GM23248 (cell line): ENCODE data around the gene MED25. TPM values are rescaled to one million over a fixed set of nuclear protein-coding genes. Genes with fewer than 3 reads are reported as not detected.
A peak's percentile ranks its signal among the peaks of the same experiment; 100 is the strongest.

ENCODE experiments used
- DNase-seq: peaks from one replicate; pipeline ENCODE4 v3.0.0-alpha.2; 2015
- H2AFZ ChIP-seq: fragments of 200-600 bp; sonication (generic); 2 replicates; pipeline ENCODE4 v1.6.1; 2016; ENCODE audit warnings: antibody characterized with exemption
- H3F3A ChIP-seq: fragments of 200-600 bp; sonication (generic); 2 replicates; pipeline ENCODE4 v1.6.1; 2016; ENCODE audit warnings: mild to moderate bottlenecking, antibody characterized with exemption, mixed run types; ENCODE audit not compliant: insufficient read depth
- H3K27ac ChIP-seq: fragments of 200-600 bp; sonication (generic); 2 replicates; pipeline ENCODE4 v1.5.1; 2016; ENCODE audit warnings: mild to moderate bottlenecking
- H3K27me3 ChIP-seq: fragments of 200-600 bp; sonication (generic); replicated peaks from 2 replicates; pipeline ENCODE4 v1.6.1; 2016; ENCODE audit warnings: mild to moderate bottlenecking; ENCODE audit not compliant: insufficient read depth
- H3K36me3 ChIP-seq: fragments of 200-600 bp; sonication (generic); 2 replicates; pipeline ENCODE4 v1.6.1; 2016; ENCODE audit warnings: low read depth, mild to moderate bottlenecking
- H3K4me1 ChIP-seq: fragments of 200-600 bp; sonication (generic); 2 replicates; pipeline ENCODE4 v1.6.1; 2016; ENCODE audit warnings: mild to moderate bottlenecking; ENCODE audit not compliant: insufficient read depth
- H3K4me2 ChIP-seq: fragments of 200-600 bp; sonication (generic); one replicate; pipeline ENCODE4 v1.6.1; 2016; ENCODE audit warnings: mild to moderate bottlenecking; ENCODE audit not compliant: unreplicated experiment
- H3K4me3 ChIP-seq: fragments of 200-600 bp; sonication (generic); 2 replicates; pipeline ENCODE4 v1.5.1; 2016; ENCODE audit warnings: mild to moderate bottlenecking
- H3K79me2 ChIP-seq: fragments of 200-600 bp; sonication (generic); 2 replicates; pipeline ENCODE4 v1.6.1; 2016; ENCODE audit warnings: mild to moderate bottlenecking; ENCODE audit not compliant: insufficient read depth
- H3K9ac ChIP-seq: fragments of 200-600 bp; sonication (generic); 2 replicates; pipeline ENCODE4 v1.6.1; 2016; ENCODE audit warnings: mild to moderate bottlenecking
- H3K9me2 ChIP-seq: fragments of 200-600 bp; sonication (generic); 2 replicates; pipeline ENCODE4 v1.6.1; 2016; ENCODE audit warnings: mixed run types, mild to moderate bottlenecking, moderate library complexity; ENCODE audit not compliant: insufficient read depth
- H3K9me3 ChIP-seq: fragments of 200-600 bp; sonication (generic); one replicate; pipeline ENCODE4 v1.6.1; 2017; ENCODE audit warnings: low read depth
- H4K20me1 ChIP-seq: fragments of 200-600 bp; sonication (generic); 2 replicates; pipeline ENCODE4 v1.6.0; 2016; ENCODE audit not compliant: insufficient read depth
- EZH2 ChIP-seq: fragments of 200-600 bp; sonication (generic); IDR thresholded peaks from 2 replicates; pipeline ENCODE4 v1.6.1; 2018; ENCODE audit warnings: antibody characterized with exemption, mild to moderate bottlenecking; ENCODE audit not compliant: insufficient read depth, poor library complexity, severe bottlenecking
- EZH2phosphoT487 ChIP-seq: fragments of 200-600 bp; sonication (generic); IDR thresholded peaks from 2 replicates; pipeline ENCODE4 v1.6.1; 2018; ENCODE audit warnings: antibody characterized with exemption, moderate library complexity, mild to moderate bottlenecking, low read depth; ENCODE audit not compliant: insufficient read depth
- WGBS, 2 experiments: methylation state at CpG; one replicate each; pipeline ENCODE4 v1.1.6; 2015 to 2017; ENCODE audit warnings: low lambda C conversion rate in 2 of 2, low coverage in 1 of 2; ENCODE audit errors: missing lambda C conversion rate in 2 of 2; 5-methylcytosine and 5-hydroxymethylcytosine counted together
- in situ Hi-C: fragments of 300-500 bp; cut with MboI; formaldehyde crosslinking; loops from 2 replicates; pipeline ENCODE4 v1.15.0; 2020
- polyA plus RNA-seq: library from polyadenylated mRNA; unstranded; fragments of >200 nt; fragmentation: Nextera tagmentation; extraction: Ambion mirVana; gene quantifications from 2 replicates; pipeline ENCODE4 v1.2.1, GENCODE V29; 2016
- total RNA-seq: library from RNA; depleted of rRNA; stranded (reverse); fragments of >200 nt; shearing (Covaris generic); gene quantifications from 2 replicates; pipeline ENCODE4 v1.2.3, GENCODE V29; 2014

MED25 gene
- total and polyA plus RNA-seq, 2 experiments from 2014 or later, result 21.8 to 21.9 TPM

DNA sequence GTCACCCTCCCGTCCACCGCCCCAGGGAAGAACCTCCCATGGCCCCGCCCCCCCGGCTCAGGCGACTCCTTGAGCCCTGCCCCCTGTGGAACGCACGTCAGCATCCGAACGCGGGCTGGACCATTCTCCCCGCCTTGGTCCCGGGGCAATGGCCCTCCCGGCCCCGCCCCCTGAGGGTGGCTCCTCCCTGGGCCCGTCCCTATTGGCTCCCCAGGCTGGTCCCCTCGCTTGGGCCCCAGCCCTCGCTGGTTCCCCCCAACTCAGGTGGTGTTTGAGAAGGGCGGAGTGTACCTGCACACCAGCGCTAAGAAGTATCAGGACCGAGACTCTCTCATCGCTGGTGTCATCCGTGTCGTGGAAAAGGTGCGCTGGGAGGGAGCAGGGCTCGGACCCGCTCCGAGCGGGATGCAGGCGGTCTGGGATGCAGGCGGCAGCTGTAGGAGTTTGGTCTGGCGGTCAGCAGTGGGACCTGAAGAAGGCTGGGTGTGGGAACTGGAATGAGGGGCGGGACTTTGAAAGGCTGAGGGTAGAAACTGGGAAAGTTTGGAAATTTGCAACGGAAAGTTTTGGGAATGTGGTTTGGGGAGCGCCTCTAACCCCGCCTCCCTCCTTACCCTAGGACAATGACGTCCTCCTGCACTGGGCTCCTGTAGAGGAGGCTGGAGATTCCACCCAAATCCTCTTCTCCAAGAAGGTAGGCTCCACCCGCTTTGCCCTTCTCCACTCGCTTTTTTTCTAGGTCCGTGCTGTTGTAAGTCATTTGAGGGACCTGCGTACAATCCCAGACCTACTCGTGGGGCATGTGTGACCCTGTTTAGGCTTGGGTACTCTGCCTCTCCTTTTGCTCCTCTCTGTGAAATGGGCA, 60.0 kb downstream of the MED25 start:
- Histone ChIP-seq H3K79me2 (peaks cover 43% of the 10 kb centered on the region), H3F3A (no peaks in the 10 kb centered on the region), H3K36me3 (peaks cover 8% of the 10 kb centered on the region; the same call in 1 of the 2 replicates), H2AFZ (peak overlapping the region; percentile 79), H3K9me3 (no peaks in the 10 kb centered on the region), H3K4me1 (peaks cover 10% of the 10 kb centered on the region), H4K20me1 (no peaks in the 10 kb centered on the region), H3K4me3 (peak overlapping the region; percentile 96), H3K4me2 (peak overlapping the region; percentile 76), H3K9ac (peak overlapping the region; percentile 98), H3K27me3 (no peaks in the 10 kb centered on the region), H3K27ac (peak overlapping the region; percentile 95), H3K9me2 (no peaks in the 10 kb centered on the region)
- in situ Hi-C loops, result no loop called here
- DNase-seq, result peak; percentile 100
- whole genome bisulfite sequencing, 2 experiments, result 2 to 5% methylated on average over 28 to 36 of the region's 41 CpGs
- TF ChIP-seq EZH2, result no peak
- no peak for TF ChIP-seq EZH2phosphoT487

DNA sequence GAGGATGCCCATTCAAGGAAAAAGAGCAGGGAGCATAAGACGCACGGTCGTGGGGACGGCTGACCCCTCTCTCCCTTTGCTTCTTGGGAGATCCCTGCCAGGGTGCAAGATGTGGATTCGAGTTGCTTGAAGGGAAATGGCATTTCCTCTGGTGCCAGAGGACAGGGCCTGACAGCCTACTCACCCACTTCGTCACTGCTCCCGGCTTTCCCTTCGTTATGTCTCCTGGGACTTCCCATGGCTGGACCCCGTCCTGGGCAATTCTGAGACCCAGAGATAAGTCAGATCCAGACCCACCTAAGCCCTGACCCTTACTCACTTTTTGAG, 60.6 kb downstream of the MED25 start:
- H4K20me1 ChIP-seq, result no peaks in the 10 kb centered on the region
- H2AFZ ChIP-seq, result 0 out of 2 replicates have a peak overlapping the region, but pooled peaks have one; percentile 79
- no peak for DNase-seq
- in situ Hi-C loops, result no loop called here
- H3K4me1 ChIP-seq, result peaks cover 10% of the 10 kb centered on the region
- peaks cover 14% of the 10 kb centered on the region; the same call in 1 of the 2 replicates for H3K36me3 ChIP-seq
- H3K9me2 ChIP-seq, result no peaks in the 10 kb centered on the region
- peaks cover 38% of the 10 kb centered on the region for H3K79me2 ChIP-seq
- H3K4me3 ChIP-seq, result peak overlapping the region; percentile 96
- H3K4me2 ChIP-seq, result peak overlapping the region; percentile 76
- H3K27ac ChIP-seq, result peak overlapping the region; percentile 95
- WGBS, 2 experiments, result 57 to 61% methylated on average over 9 of the region's 9 CpGs
- H3K9me3 ChIP-seq, result no peaks in the 10 kb centered on the region
- H3F3A ChIP-seq, result no peaks in the 10 kb centered on the region
- peak overlapping the region; percentile 98 for H3K9ac ChIP-seq
- TF ChIP-seq EZH2, result no peak
- no peaks in the 10 kb centered on the region for H3K27me3 ChIP-seq

DNA sequence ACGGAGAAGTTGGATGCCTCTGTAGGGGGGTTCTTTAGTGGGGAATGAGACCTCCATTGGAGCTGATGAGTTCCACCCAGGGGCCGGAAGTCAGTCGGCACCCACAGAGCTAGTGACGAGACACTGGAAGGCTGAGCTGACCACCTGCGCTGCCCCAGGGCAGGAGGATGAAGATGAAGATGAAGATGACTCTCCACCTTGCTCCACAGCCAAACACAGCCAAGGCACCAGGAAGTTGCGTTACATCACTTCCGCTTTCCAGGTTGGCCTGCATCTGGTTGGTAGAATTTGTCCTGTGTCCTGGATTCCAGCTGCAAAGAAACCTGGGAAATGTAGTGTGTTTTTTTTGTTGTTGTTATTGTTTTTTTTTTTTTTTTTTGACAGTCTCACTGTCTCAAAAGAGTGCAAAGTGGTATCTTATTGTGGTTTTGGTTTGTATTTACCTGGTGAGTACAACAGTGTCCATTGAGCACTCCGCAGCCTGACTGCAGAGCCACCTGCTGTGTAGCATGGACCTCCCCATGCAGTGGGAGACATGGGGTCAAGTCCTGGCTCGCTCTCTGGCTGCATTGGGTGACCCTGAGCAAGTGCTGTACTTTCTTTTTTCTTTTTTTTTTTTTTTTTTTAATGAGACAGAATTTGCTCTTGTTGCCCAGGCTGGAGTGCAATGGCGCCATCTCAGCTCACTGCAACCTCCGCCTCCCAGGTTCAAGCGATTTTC, 61.3 kb downstream of the MED25 start:
- no peak overlapping the region for H3K4me2 ChIP-seq
- no peaks in the 10 kb centered on the region for H3F3A ChIP-seq
- H3K9me3 ChIP-seq, result no peaks in the 10 kb centered on the region
- no peaks in the 10 kb centered on the region for H3K9me2 ChIP-seq
- no peaks in the 10 kb centered on the region for H4K20me1 ChIP-seq
- H3K4me1 ChIP-seq, result peaks cover 10% of the 10 kb centered on the region
- no peaks in the 10 kb centered on the region for H3K27me3 ChIP-seq
- peaks cover 31% of the 10 kb centered on the region for H3K79me2 ChIP-seq
- TF ChIP-seq EZH2 (no peak), EZH2phosphoT487 (no peak)
- 93% methylated on average over 12 of the region's 12 CpGs for WGBS, 2 experiments
- no peak overlapping the region; the same call in 1 of the 2 replicates for H3K9ac ChIP-seq
- no peak overlapping the region for H3K4me3 ChIP-seq
- H3K36me3 ChIP-seq, result peaks cover 17% of the 10 kb centered on the region; the same call in 1 of the 2 replicates
- no peak for DNase-seq
- no peak overlapping the region for H2AFZ ChIP-seq
- in situ Hi-C loops, result no loop called here
- no peak overlapping the region for H3K27ac ChIP-seq

DNA sequence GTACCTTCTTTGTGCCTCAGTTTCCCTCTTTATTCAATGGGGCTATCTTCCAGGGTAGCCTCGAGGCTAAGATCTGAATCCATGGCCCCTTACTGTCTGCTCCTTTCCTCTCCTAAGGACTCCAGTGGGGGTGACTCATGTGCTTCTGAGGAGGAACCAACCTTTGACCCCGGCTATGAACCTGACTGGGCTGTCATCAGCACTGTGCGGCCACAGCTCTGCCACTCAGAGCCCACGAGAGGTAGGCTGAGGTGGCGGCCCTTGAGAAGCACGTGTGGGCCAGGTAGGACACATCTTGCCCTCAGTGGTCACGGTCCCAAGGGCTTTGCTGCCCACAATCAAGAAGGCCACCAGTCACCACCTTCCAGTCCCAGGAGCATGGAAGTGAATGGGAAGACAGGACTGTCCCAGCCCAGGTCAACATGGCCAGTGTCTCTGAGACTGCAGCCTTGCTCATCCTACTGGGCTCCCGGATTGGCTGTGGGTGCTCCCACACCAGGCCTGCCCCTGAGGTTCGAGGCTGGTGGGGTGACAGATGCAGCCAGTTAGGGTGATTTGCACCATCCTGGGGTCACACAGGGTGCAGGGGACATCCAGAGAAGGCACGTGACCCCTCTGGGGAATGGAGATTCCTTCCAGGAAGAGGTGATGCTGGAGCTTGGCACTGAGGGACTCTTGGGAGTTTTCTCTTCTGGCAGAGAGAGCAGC, 62.2 kb downstream of the MED25 start:
- 90% methylated on average over 10 of the region's 10 CpGs for WGBS, 2 experiments
- Histone ChIP-seq H3F3A (no peaks in the 10 kb centered on the region), H3K4me2 (no peak overlapping the region), H3K79me2 (peaks cover 22% of the 10 kb centered on the region), H3K27ac (no peak overlapping the region), H3K27me3 (no peaks in the 10 kb centered on the region), H3K9ac (no peak overlapping the region), H3K4me3 (no peak overlapping the region), H3K9me3 (no peaks in the 10 kb centered on the region), H4K20me1 (no peaks in the 10 kb centered on the region), H3K9me2 (no peaks in the 10 kb centered on the region), H3K4me1 (peaks cover 6% of the 10 kb centered on the region), H2AFZ (no peak overlapping the region), H3K36me3 (peaks cover 17% of the 10 kb centered on the region; the same call in 1 of the 2 replicates)
- DNase-seq, result no peak
- in situ Hi-C loops, result no loop called here
- TF ChIP-seq EZH2 (no peak), EZH2phosphoT487 (no peak)
